ENCODE data around the gene RMDN2. TPM values are rescaled to one million over a fixed set of nuclear protein-coding genes. Genes with fewer than 3 reads are reported as not detected.

Gene RMDN2
- total and polyA plus RNA-seq, 9 of the 15 experiments (the other 6 are each of a cell fraction or from before 2014, with no cell fraction given): 1.5 to 4.3 (median 2.3) TPM

DNA sequence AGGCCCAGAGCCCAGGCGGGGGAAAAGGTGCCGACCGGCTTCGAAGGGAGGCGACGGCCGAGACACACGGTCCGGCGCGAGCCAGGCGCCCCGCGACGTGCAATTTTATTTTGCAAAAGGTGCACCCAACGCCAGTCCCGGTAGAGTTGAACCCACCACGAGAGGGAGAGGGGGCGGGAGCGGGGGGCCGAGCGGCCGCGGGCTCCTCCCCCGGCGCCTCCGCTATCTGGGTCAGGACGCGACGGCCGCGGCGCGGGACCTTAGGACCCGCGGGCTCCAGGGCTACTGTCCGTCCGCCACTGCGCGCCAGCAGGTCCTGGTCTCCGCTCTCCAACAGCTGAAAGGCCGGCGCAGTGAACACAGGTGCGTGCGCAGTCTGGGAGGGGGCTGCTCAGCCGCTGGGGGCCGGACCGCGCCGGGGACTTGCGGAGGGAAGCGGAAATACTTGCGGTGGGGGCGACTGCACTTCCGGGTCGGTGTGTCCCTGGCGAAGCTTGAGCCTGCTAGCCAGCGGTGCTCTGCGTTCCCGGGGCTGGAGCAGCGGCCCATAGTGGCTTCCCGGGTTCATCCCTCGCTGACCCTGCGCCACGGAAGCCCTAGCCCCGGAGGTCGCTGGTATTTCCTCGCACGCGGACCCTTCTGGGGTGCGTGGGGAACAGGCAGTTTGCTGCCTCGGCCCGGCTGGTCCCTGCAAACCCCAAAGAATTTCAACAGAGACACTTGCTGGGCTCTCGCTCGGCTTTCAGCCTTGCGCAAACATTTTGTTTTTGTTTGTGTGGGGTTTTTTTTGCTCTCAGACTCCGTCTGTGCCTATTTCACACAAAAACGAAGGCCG is at the start of gene RMDN2 (continued):
- TF ChIP-seq, protein P1, sequence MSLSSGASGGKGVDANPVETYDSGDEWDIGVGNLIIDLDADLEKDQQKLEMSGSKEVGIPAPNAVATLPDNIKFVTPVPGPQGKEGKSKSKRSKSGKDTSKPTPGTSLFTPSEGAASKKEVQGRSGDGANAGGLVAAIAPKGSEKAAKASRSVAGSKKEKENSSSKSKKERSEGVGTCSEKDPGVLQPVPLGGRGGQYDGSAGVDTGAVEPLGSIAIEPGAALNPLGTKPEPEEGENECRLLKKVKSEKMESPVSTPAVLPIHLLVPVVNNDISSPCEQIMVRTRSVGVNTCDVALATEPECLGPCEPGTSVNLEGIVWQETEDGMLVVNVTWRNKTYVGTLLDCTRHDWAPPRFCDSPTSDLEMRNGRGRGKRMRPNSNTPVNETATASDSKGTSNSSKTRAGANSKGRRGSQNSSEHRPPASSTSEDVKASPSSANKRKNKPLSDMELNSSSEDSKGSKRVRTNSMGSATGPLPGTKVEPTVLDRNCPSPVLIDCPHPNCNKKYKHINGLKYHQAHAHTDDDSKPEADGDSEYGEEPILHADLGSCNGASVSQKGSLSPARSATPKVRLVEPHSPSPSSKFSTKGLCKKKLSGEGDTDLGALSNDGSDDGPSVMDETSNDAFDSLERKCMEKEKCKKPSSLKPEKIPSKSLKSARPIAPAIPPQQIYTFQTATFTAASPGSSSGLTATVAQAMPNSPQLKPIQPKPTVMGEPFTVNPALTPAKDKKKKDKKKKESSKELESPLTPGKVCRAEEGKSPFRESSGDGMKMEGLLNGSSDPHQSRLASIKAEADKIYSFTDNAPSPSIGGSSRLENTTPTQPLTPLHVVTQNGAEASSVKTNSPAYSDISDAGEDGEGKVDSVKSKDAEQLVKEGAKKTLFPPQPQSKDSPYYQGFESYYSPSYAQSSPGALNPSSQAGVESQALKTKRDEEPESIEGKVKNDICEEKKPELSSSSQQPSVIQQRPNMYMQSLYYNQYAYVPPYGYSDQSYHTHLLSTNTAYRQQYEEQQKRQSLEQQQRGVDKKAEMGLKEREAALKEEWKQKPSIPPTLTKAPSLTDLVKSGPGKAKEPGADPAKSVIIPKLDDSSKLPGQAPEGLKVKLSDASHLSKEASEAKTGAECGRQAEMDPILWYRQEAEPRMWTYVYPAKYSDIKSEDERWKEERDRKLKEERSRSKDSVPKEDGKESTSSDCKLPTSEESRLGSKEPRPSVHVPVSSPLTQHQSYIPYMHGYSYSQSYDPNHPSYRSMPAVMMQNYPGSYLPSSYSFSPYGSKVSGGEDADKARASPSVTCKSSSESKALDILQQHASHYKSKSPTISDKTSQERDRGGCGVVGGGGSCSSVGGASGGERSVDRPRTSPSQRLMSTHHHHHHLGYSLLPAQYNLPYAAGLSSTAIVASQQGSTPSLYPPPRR (CRISPR knock-in tag; IDR thresholded peaks at IDR 0.05; ENCODE audit: borderline replicate concordance): no peak
- no peak; the same call in 1 of the 2 replicates for TF ChIP-seq CEBPG (CRISPR knock-in tag; IDR thresholded peaks at IDR 0.05)
- peak; percentile 64 to 82 for TF ChIP-seq CEBPG (tag; conservative IDR thresholded peaks at IDR 0.05 in 1 of 2, IDR thresholded peaks at IDR 0.05 in 1 of 2)
- 0 out of 2 replicates have a peak, but pooled peaks have one; percentile 26 for TF ChIP-seq FOXM1 (IDR thresholded peaks at IDR 0.05; ENCODE audit: low read depth)
- TF ChIP-seq FOXM1 (CRISPR knock-in tag; IDR thresholded peaks at IDR 0.05; ENCODE audit: low read depth): no peak
- 0 out of 2 replicates have a peak, but pooled peaks have one; percentile 3 for TF ChIP-seq NFE2 (IDR thresholded peaks at IDR 0.05; ENCODE audit: low read depth)
- peak in 1 of 2 experiments; percentile 78; a peak in 2 of 4 replicates for TF ChIP-seq NONO (IDR thresholded peaks at IDR 0.05; ENCODE audit: low read depth in 2 of 2, low read length in 1 of 2)
- TF ChIP-seq, protein P2, sequence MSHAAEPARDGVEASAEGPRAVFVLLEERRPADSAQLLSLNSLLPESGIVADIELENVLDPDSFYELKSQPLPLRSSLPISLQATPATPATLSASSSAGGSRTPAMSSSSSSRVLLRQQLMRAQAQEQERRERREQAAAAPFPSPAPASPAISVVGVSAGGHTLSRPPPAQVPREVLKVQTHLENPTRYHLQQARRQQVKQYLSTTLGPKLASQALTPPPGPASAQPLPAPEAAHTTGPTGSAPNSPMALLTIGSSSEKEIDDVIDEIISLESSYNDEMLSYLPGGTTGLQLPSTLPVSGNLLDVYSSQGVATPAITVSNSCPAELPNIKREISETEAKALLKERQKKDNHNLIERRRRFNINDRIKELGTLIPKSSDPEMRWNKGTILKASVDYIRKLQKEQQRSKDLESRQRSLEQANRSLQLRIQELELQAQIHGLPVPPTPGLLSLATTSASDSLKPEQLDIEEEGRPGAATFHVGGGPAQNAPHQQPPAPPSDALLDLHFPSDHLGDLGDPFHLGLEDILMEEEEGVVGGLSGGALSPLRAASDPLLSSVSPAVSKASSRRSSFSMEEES (CRISPR knock-in tag; IDR thresholded peaks at IDR 0.05): no peak
- TF ChIP-seq ZNF696 (CRISPR knock-in tag; conservative IDR thresholded peaks at IDR 0.05): no peak
- TF ChIP-seq, protein P3, sequence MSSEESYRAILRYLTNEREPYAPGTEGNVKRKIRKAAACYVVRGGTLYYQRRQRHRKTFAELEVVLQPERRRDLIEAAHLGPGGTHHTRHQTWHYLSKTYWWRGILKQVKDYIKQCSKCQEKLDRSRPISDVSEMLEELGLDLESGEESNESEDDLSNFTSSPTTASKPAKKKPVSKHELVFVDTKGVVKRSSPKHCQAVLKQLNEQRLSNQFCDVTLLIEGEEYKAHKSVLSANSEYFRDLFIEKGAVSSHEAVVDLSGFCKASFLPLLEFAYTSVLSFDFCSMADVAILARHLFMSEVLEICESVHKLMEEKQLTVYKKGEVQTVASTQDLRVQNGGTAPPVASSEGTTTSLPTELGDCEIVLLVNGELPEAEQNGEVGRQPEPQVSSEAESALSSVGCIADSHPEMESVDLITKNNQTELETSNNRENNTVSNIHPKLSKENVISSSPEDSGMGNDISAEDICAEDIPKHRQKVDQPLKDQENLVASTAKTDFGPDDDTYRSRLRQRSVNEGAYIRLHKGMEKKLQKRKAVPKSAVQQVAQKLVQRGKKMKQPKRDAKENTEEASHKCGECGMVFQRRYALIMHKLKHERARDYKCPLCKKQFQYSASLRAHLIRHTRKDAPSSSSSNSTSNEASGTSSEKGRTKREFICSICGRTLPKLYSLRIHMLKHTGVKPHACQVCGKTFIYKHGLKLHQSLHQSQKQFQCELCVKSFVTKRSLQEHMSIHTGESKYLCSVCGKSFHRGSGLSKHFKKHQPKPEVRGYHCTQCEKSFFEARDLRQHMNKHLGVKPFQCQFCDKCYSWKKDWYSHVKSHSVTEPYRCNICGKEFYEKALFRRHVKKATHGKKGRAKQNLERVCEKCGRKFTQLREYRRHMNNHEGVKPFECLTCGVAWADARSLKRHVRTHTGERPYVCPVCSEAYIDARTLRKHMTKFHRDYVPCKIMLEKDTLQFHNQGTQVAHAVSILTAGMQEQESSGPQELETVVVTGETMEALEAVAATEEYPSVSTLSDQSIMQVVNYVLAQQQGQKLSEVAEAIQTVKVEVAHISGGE (CRISPR knock-in tag; IDR thresholded peaks at IDR 0.05): peak; percentile 69 to 95 (median 84); a peak in 5 of 6 replicates
- TF ChIP-seq, protein P4, sequence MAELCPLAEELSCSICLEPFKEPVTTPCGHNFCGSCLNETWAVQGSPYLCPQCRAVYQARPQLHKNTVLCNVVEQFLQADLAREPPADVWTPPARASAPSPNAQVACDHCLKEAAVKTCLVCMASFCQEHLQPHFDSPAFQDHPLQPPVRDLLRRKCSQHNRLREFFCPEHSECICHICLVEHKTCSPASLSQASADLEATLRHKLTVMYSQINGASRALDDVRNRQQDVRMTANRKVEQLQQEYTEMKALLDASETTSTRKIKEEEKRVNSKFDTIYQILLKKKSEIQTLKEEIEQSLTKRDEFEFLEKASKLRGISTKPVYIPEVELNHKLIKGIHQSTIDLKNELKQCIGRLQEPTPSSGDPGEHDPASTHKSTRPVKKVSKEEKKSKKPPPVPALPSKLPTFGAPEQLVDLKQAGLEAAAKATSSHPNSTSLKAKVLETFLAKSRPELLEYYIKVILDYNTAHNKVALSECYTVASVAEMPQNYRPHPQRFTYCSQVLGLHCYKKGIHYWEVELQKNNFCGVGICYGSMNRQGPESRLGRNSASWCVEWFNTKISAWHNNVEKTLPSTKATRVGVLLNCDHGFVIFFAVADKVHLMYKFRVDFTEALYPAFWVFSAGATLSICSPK (IDR thresholded peaks at IDR 0.05; ENCODE audit: borderline replicate concordance): no peak
- peak; percentile 17; the same call in 1 of the 2 replicates for TF ChIP-seq DPF2 (IDR thresholded peaks at IDR 0.05)
- 0 out of 2 replicates have a peak, but pooled peaks have one; percentile 5 for TF ChIP-seq RNF2 (IDR thresholded peaks at IDR 0.05)
- TF ChIP-seq PHF21A (IDR thresholded peaks at IDR 0.05; ENCODE audit: borderline replicate concordance, low read depth): no peak; the same call in 1 of the 2 replicates

All from K562 (cell line).